HepG2 (cell line): ENCODE results near the gene ACADSB. TPM values are rescaled to one million over a fixed set of nuclear protein-coding genes. Genes with fewer than 3 reads are reported as not detected.

ENCODE experiments used
- ASH2L ChIP-seq: fragments of 300-600, 200-600 bp; sonication (generic); IDR thresholded peaks from 2 replicates; pipeline ENCODE4 v1.7.0; 2017; ENCODE audit warnings: low read depth, mild to moderate bottlenecking, moderate library complexity, mixed read lengths, low read length; ENCODE audit not compliant: insufficient read length
- ATF2 ChIP-seq: sonication (generic); formaldehyde crosslinking; IDR thresholded peaks from 2 replicates; pipeline ENCODE4 v1.4.0; 2020; ENCODE audit warnings: missing genetic modification reagents
- DBP ChIP-seq: sonication (generic); formaldehyde crosslinking; IDR thresholded peaks from 2 replicates; pipeline ENCODE4 v1.4.0; 2020; ENCODE audit warnings: missing genetic modification reagents; ENCODE audit errors: not compliant biosample characterization
- IKZF4 ChIP-seq: sonication (generic); formaldehyde crosslinking; IDR thresholded peaks from 2 replicates; pipeline ENCODE4 v1.5.1; 2020; ENCODE audit warnings: borderline replicate concordance, mild to moderate bottlenecking, low read depth, missing genetic modification reagents; ENCODE audit errors: not compliant biosample characterization
- KDM3A ChIP-seq: IDR thresholded peaks from 2 replicates; pipeline ENCODE4 v1.6.1; 2018; ENCODE audit warnings: low read depth, missing compliant biosample characterization
- KDM5B ChIP-seq: sonication (generic); formaldehyde crosslinking; IDR thresholded peaks from 2 replicates; pipeline ENCODE4 v1.4.0; 2020; ENCODE audit warnings: missing genetic modification reagents, mild to moderate bottlenecking, borderline replicate concordance
- MED1 ChIP-seq: sonication (generic); formaldehyde crosslinking; IDR thresholded peaks from 2 replicates; pipeline ENCODE4 v1.4.0; 2020; ENCODE audit warnings: missing genetic modification reagents
- SKI ChIP-seq: fragments of 450-650 bp; IDR thresholded peaks from one replicate; pipeline ENCODE4 v1.6.1; 2018; ENCODE audit warnings: mild to moderate bottlenecking; ENCODE audit not compliant: partially characterized antibody
- SKIL ChIP-seq: sonication (generic); formaldehyde crosslinking; IDR thresholded peaks from 2 replicates; pipeline ENCODE4 v1.8.0; 2022; ENCODE audit warnings: missing genetic modification reagents, mild to moderate bottlenecking, moderate library complexity, borderline replicate concordance
- TCF12 ChIP-seq, 2 experiments: fragments of 450-650 bp in 1 of 2; sonication (generic) in 1 of 2; formaldehyde crosslinking in 1 of 2; IDR thresholded peaks; 2 replicates each; pipeline versions ENCODE4 v1.6.1 to v1.8.0; 2017 to 2022; ENCODE audit warnings: antibody characterized with exemption in 1 of 2, mild to moderate bottlenecking in 1 of 2, missing genetic modification reagents in 1 of 2, moderate library complexity in 1 of 2
- ZFX ChIP-seq: sonication (generic); formaldehyde crosslinking; IDR thresholded peaks from 2 replicates; pipeline ENCODE4 v1.4.0; 2020; ENCODE audit warnings: mild to moderate bottlenecking, low read depth, missing genetic modification reagents, moderate library complexity
- ZFY ChIP-seq: sonication (generic); formaldehyde crosslinking; IDR thresholded peaks from 2 replicates; pipeline ENCODE4 v1.4.0; 2020; ENCODE audit warnings: missing genetic modification reagents
- ZMAT3 ChIP-seq: sonication (generic); formaldehyde crosslinking; conservative IDR thresholded peaks from 2 replicates; pipeline ENCODE4 v1.7.0; 2021; ENCODE audit warnings: missing genetic modification reagents
- ZNF10 ChIP-seq: sonication (generic); formaldehyde crosslinking; IDR thresholded peaks from 2 replicates; pipeline ENCODE4 v1.4.0; 2020; ENCODE audit warnings: mild to moderate bottlenecking, low read depth, missing genetic modification reagents, borderline replicate concordance
- ZNF263 ChIP-seq: sonication (generic); formaldehyde crosslinking; IDR thresholded peaks from 2 replicates; pipeline ENCODE4 v1.4.0; 2020; ENCODE audit warnings: missing genetic modification reagents
- ZNF446 ChIP-seq: sonication (generic); formaldehyde crosslinking; IDR thresholded peaks from 2 replicates; pipeline ENCODE4 v1.5.0; 2020; ENCODE audit warnings: mild to moderate bottlenecking, missing genetic modification reagents
- ZNF501 ChIP-seq: sonication (generic); formaldehyde crosslinking; IDR thresholded peaks from 2 replicates; pipeline ENCODE4 v1.5.1; 2020; ENCODE audit warnings: mild to moderate bottlenecking, moderate library complexity, missing genetic modification reagents
- ZNF607 ChIP-seq: sonication (generic); formaldehyde crosslinking; IDR thresholded peaks from 2 replicates; pipeline ENCODE4 v1.5.1; 2020; ENCODE audit warnings: missing genetic modification reagents, mild to moderate bottlenecking, borderline replicate concordance
- ZNF768 ChIP-seq: sonication (generic); formaldehyde crosslinking; IDR thresholded peaks from 2 replicates; pipeline ENCODE4 v1.4.0; 2020; ENCODE audit warnings: missing genetic modification reagents
- ZSCAN30 ChIP-seq: sonication (generic); formaldehyde crosslinking; IDR thresholded peaks from 2 replicates; pipeline ENCODE4 v1.5.0; 2020; ENCODE audit warnings: mild to moderate bottlenecking, missing genetic modification reagents
- polyA plus RNA-seq, 8 experiments: library from polyadenylated mRNA; depleted of rRNA in 3 of 8; stranded (reverse) in 7 of 8; unstranded in 1 of 8; fragments of >200 nt; fragmentation: Illumina TruSeq in 4 of 8; extraction: Trizol in 4 of 8; gene quantifications; 2 replicates each; pipeline versions ENCODE4 v1.2.1 to v1.2.3, GENCODE V29; 2011 to 2016; ENCODE audit warnings: low read depth in 4 of 8, missing spikeins in 1 of 8, mixed read lengths in 1 of 8; ENCODE audit not compliant: insufficient read depth in 1 of 8
- total RNA-seq, 5 experiments: library from RNA; depleted of rRNA; stranded (reverse); fragments of >200 nt; fragmentation: Illumina TruSeq; extraction: Trizol; gene quantifications; 2 replicates each; pipeline ENCODE4 v1.2.3, GENCODE V29; 2016; ENCODE audit warnings: low read depth in 1 of 5

The ACADSB gene
- total and polyA plus RNA-seq, 2 of the 13 experiments (the other 11 are each of a cell fraction or from before 2014, with no cell fraction given), result 80.0 to 87.6 TPM

- TF ChIP-seq ZNF10 (CRISPR knock-in tag), result no peak
- peak; percentile 81; the same call in 1 of the 2 replicates for TF ChIP-seq ZMAT3
- no peak for TF ChIP-seq KDM3A (CRISPR knock-in tag)
- TF ChIP-seq TCF12 (IDR thresholded peaks at IDR 0.05), result no peak
- TF ChIP-seq TCF12 (CRISPR knock-in tag; IDR thresholded peaks at IDR 0.05), result 0 out of 2 replicates have a peak, but pooled peaks have one; percentile 41
- TF ChIP-seq ZNF446, result 0 out of 2 replicates have a peak, but pooled peaks have one; percentile 60
- TF ChIP-seq ZNF501, result peak; percentile 70; the same call in 1 of the 2 replicates
- peak; percentile 73; the same call in 1 of the 2 replicates for TF ChIP-seq ZNF607
- peak; percentile 86 for TF ChIP-seq ASH2L
- TF ChIP-seq KDM5B (CRISPR knock-in tag), result 0 out of 2 replicates have a peak, but pooled peaks have one; percentile 41
- TF ChIP-seq IKZF4 (CRISPR knock-in tag), result no peak
- TF ChIP-seq ZFX (CRISPR knock-in tag), result peak; percentile 93
- no peak for TF ChIP-seq DBP (CRISPR knock-in tag)
- peak; percentile 97 for TF ChIP-seq ZFY (CRISPR knock-in tag)
- no peak for TF ChIP-seq ZSCAN30 (CRISPR knock-in tag)
- 0 out of 2 replicates have a peak, but pooled peaks have one; percentile 16 for TF ChIP-seq ZNF263 (CRISPR knock-in tag)
- TF ChIP-seq ATF2 (CRISPR knock-in tag), result peak; percentile 66; the same call in 1 of the 2 replicates
- TF ChIP-seq MED1, result peak; percentile 51
- peak; percentile 43 for TF ChIP-seq SKI
- TF ChIP-seq ZNF768, result peak; percentile 69
- peak; percentile 84 for TF ChIP-seq SKIL
Measured at GRCh38 chr10:123008355-123009104, at the start of gene ACADSB, which contains the start of gene IKZF5 (continued).
